ENCODE data around the gene PAGR1.

Gene PAGR1

GRCh38 chr16:29806099-29806579 lies 9.8 kb upstream of the PAGR1 start, which contains the start of gene MAZ:
TSS of gene MAZ (plus strand) at chr16:29806529. CDS start at chr16:29806702, 173 bp downstream.
- no CpG with 5 or more reads among the region's 67 CpGs for WGBS (ENCODE audit: extremely low coverage, insufficient coverage, insufficient read length)
- no peaks in the 10 kb centered on the region for H3K27me3 ChIP-seq (ENCODE audit: insufficient read depth, low read length)
- no peak for DNase-seq

DNA sequence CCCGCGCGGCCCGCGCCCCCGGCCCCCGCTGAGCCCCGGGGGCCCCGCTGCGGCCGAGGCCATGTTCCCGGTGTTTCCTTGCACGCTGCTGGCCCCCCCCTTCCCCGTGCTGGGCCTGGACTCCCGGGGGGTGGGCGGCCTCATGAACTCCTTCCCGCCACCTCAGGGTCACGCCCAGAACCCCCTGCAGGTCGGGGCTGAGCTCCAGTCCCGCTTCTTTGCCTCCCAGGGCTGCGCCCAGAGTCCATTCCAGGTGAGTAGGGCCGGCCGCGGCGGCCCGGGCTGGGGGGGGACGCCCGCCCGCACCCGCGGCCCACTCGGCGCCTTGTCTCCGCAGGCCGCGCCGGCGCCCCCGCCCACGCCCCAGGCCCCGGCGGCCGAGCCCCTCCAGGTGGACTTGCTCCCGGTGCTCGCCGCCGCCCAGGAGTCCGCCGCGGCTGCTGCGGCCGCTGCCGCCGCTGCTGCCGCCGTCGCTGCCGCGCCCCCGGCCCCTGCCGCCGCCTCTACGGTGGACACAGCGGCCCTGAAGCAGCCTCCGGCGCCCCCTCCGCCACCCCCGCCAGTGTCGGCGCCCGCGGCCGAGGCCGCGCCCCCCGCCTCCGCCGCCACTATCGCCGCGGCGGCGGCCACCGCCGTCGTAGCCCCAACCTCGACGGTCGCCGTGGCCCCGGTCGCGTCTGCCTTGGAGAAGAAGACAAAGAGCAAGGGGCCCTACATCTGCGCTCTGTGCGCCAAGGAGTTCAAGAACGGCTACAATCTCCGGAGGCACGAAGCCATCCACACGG lies 9.1 kb upstream of the PAGR1 start:
- peaks cover 4% of the 10 kb centered on the region for H3K9me3 ChIP-seq (ENCODE audit: insufficient read depth, low read depth, low read length)
- peak overlapping the region; percentile 91 for H4K8ac ChIP-seq (ENCODE audit: low read depth, low read length)
- H3K4me3 ChIP-seq (ENCODE audit: low read depth, low read length) = peak overlapping the region; percentile 79
- WGBS (ENCODE audit: extremely low coverage, insufficient coverage, insufficient read length) = no CpG with 5 or more reads among the region's 99 CpGs
- no peak overlapping the region for H2BK12ac ChIP-seq (ENCODE audit: low read length)
- peak overlapping the region; percentile 79 for H3K18ac ChIP-seq (ENCODE audit: low read length)
- H3K79me2 ChIP-seq (ENCODE audit: control insufficient read depth, insufficient read depth, low read length, poor library complexity) = peaks cover 22% of the 10 kb centered on the region
- H3K36me3 ChIP-seq (ENCODE audit: control insufficient read depth in 1 of 2, insufficient read depth in 2 of 2, low read length in 2 of 2) = peaks cover 41 to 42% of the 10 kb centered on the region in 2 experiments
- DNase-seq = peak in 1 of 2 donors; percentile 52
- H3K4me2 ChIP-seq (ENCODE audit: low read length) = peak overlapping the region; percentile 52
- peak overlapping the region; percentile 67 for H4K12ac ChIP-seq (ENCODE audit: low read depth, low read length)
- peak overlapping the region; percentile 62 for H2AFZ ChIP-seq (ENCODE audit: insufficient read depth, low read length, poor library complexity)
- peak overlapping the region; percentile 70 for H2AK5ac ChIP-seq (ENCODE audit: low read length)
- peak overlapping the region; percentile 87 for H3K27ac ChIP-seq (ENCODE audit: low read depth, low read length)
- peak overlapping the region; percentile 62 for H3K4ac ChIP-seq (ENCODE audit: low read depth, low read length)
- H3K9ac ChIP-seq (ENCODE audit: low read length) = peak overlapping the region; percentile 48
- H3K23ac ChIP-seq (ENCODE audit: low read length) = no peak overlapping the region
- peaks cover 21 to 35% of the 10 kb centered on the region in 2 experiments for H3K4me1 ChIP-seq (ENCODE audit: control insufficient read depth in 1 of 2, insufficient read depth in 2 of 2, low read length in 2 of 2)
- peaks cover 24% of the 10 kb centered on the region for H3K79me1 ChIP-seq (ENCODE audit: low read length)
- no peaks in the 10 kb centered on the region for H3K27me3 ChIP-seq (ENCODE audit: insufficient read depth, low read length)
- peak overlapping the region; percentile 97 for H3K14ac ChIP-seq (ENCODE audit: low read length)
- peak overlapping the region; percentile 87 for H2BK5ac ChIP-seq (ENCODE audit: low read depth, low read length, poor library complexity)
- peak overlapping the region; percentile 81 for H2BK120ac ChIP-seq (ENCODE audit: insufficient read depth, low read length, poor library complexity)
- H4K91ac ChIP-seq (ENCODE audit: low read depth, low read length) = peak overlapping the region; percentile 91

More at GRCh38 chr16:29806099-29806579, 9.8 kb upstream of the PAGR1 start, which contains the start of gene MAZ:
- Histone ChIP-seq H2BK5ac (ENCODE audit: low read depth, low read length, poor library complexity) (peak within 1 kb of the TSS; percentile 87), H3K4me3 (ENCODE audit: low read depth, low read length) (peak within 1 kb of the TSS; percentile 79), H2AFZ (ENCODE audit: insufficient read depth, low read length, poor library complexity) (peak within 1 kb of the TSS; percentile 62), H3K4me2 (ENCODE audit: low read length) (peak within 1 kb of the TSS; percentile 77), H3K36me3 (ENCODE audit: control insufficient read depth in 1 of 2, insufficient read depth in 2 of 2, low read length in 2 of 2) (peaks cover 47 to 49% of the 10 kb centered on the region in 2 experiments), H3K4ac (ENCODE audit: low read depth, low read length) (peak within 1 kb of the TSS; percentile 62), H3K4me1 (ENCODE audit: control insufficient read depth in 1 of 2, insufficient read depth in 2 of 2, low read length in 2 of 2) (peaks cover 21 to 30% of the 10 kb centered on the region in 2 experiments), H3K79me1 (ENCODE audit: low read length) (peaks cover 18% of the 10 kb centered on the region), H3K9me3 (ENCODE audit: insufficient read depth, low read depth, low read length) (peaks cover 4% of the 10 kb centered on the region), H2BK12ac (ENCODE audit: low read length) (no peak within 1 kb of the TSS), H3K27ac (ENCODE audit: low read depth, low read length) (peak within 1 kb of the TSS; percentile 87), H3K9ac (ENCODE audit: low read length) (peak within 1 kb of the TSS; percentile 48), H2BK120ac (ENCODE audit: insufficient read depth, low read length, poor library complexity) (peak within 1 kb of the TSS; percentile 81), H4K91ac (ENCODE audit: low read depth, low read length) (peak within 1 kb of the TSS; percentile 91), H4K12ac (ENCODE audit: low read depth, low read length) (peak within 1 kb of the TSS; percentile 67), H3K14ac (ENCODE audit: low read length) (peak within 1 kb of the TSS; percentile 97), H2AK5ac (ENCODE audit: low read length) (peak within 1 kb of the TSS; percentile 70), H4K8ac (ENCODE audit: low read depth, low read length) (peak within 1 kb of the TSS; percentile 91), H3K18ac (ENCODE audit: low read length) (peak within 1 kb of the TSS; percentile 79), H3K23ac (ENCODE audit: low read length) (no peak within 1 kb of the TSS), H3K79me2 (ENCODE audit: control insufficient read depth, insufficient read depth, low read length, poor library complexity) (peaks cover 22% of the 10 kb centered on the region)

- no peak overlapping the region for H3K23ac ChIP-seq (ENCODE audit: low read length)
- H2BK5ac ChIP-seq (ENCODE audit: low read depth, low read length, poor library complexity) = peak overlapping the region; percentile 87
- peak overlapping the region; percentile 67 for H4K12ac ChIP-seq (ENCODE audit: low read depth, low read length)
- peak overlapping the region; percentile 52 for H3K4me2 ChIP-seq (ENCODE audit: low read length)
- peak overlapping the region; percentile 81 for H2BK120ac ChIP-seq (ENCODE audit: insufficient read depth, low read length, poor library complexity)
- H2BK12ac ChIP-seq (ENCODE audit: low read length) = peak overlapping the region; percentile 12
- peak; percentile 82 for DNase-seq
- WGBS (ENCODE audit: extremely low coverage, insufficient coverage, insufficient read length) = no CpG with 5 or more reads among the region's 69 CpGs
- H3K14ac ChIP-seq (ENCODE audit: low read length) = peak overlapping the region; percentile 97
- H2AFZ ChIP-seq (ENCODE audit: insufficient read depth, low read length, poor library complexity) = peak overlapping the region; percentile 62
- H3K18ac ChIP-seq (ENCODE audit: low read length) = peak overlapping the region; percentile 79
- peak overlapping the region; percentile 79 for H3K4me3 ChIP-seq (ENCODE audit: low read depth, low read length)
- H3K9ac ChIP-seq (ENCODE audit: low read length) = peak overlapping the region; percentile 68
- H3K9me3 ChIP-seq (ENCODE audit: insufficient read depth, low read depth, low read length) = peaks cover 4% of the 10 kb centered on the region
- H3K36me3 ChIP-seq (ENCODE audit: control insufficient read depth in 1 of 2, insufficient read depth in 2 of 2, low read length in 2 of 2) = peaks cover 36 to 37% of the 10 kb centered on the region in 2 experiments
- peak overlapping the region; percentile 91 for H4K91ac ChIP-seq (ENCODE audit: low read depth, low read length)
- H3K4me1 ChIP-seq (ENCODE audit: control insufficient read depth in 1 of 2, insufficient read depth in 2 of 2, low read length in 2 of 2) = peaks cover 21 to 42% of the 10 kb centered on the region in 2 experiments
- peak overlapping the region; percentile 56 for H4K8ac ChIP-seq (ENCODE audit: low read depth, low read length)
- peaks cover 22% of the 10 kb centered on the region for H3K79me2 ChIP-seq (ENCODE audit: control insufficient read depth, insufficient read depth, low read length, poor library complexity)
- H3K27me3 ChIP-seq (ENCODE audit: insufficient read depth, low read length) = no peaks in the 10 kb centered on the region
- peak overlapping the region; percentile 87 for H3K27ac ChIP-seq (ENCODE audit: low read depth, low read length)
- peak overlapping the region; percentile 59 for H2AK5ac ChIP-seq (ENCODE audit: low read length)
- H3K4ac ChIP-seq (ENCODE audit: low read depth, low read length) = peak overlapping the region; percentile 62
- peaks cover 28% of the 10 kb centered on the region for H3K79me1 ChIP-seq (ENCODE audit: low read length)
These were observed 8.3 kb upstream of the PAGR1 start for GRCh38 chr16:29807426-29808218.

All from trophoblast cell (in vitro differentiated cells and primary cell).